Aorta (tissue), 5 donors: ENCODE results near the gene POLR1F. TPM values are rescaled to one million over a fixed set of nuclear protein-coding genes. Genes with fewer than 3 reads are reported as not detected.

Experiments used
- ATAC-seq: fragments of 200-7000 bp; cut with Tn5 transposase; one replicate; pipeline ENCODE4 v1.9.1; 2022; ENCODE audit warnings: moderate library complexity; ENCODE audit not compliant: low FRiP score
- DNase-seq, 2 donors: peaks; one replicate each; pipeline ENCODE4 v3.0.0-alpha.2; 2020
- H3K27ac ChIP-seq, 2 donors: one replicate each; pipeline ENCODE4 v1.5.1; 2013; ENCODE audit warnings: low read length in 2 of 2, mild to moderate bottlenecking in 2 of 2, moderate library complexity in 2 of 2, control low read depth in 1 of 2, inconsistent platforms in 1 of 2, low read depth in 1 of 2
- H3K27me3 ChIP-seq, 2 donors: one replicate each; pipeline ENCODE4 v1.6.1; 2013; ENCODE audit warnings: control low read depth in 1 of 2, low read length in 1 of 2, mild to moderate bottlenecking in 1 of 2, moderate library complexity in 1 of 2; ENCODE audit not compliant: insufficient read depth in 2 of 2, control insufficient read depth in 1 of 2
- H3K36me3 ChIP-seq, 2 donors: one replicate each; pipeline ENCODE4 v1.6.1; 2013; ENCODE audit warnings: control low read depth in 1 of 2, low read length in 1 of 2, mild to moderate bottlenecking in 1 of 2; ENCODE audit not compliant: insufficient read depth in 2 of 2, control insufficient read depth in 1 of 2
- H3K4me1 ChIP-seq, 2 donors: one replicate each; pipeline ENCODE4 v1.6.1; 2013; ENCODE audit warnings: low read length in 2 of 2, control low read depth in 1 of 2, mild to moderate bottlenecking in 1 of 2, moderate library complexity in 1 of 2; ENCODE audit not compliant: insufficient read depth in 2 of 2, control insufficient read depth in 1 of 2
- H3K4me3 ChIP-seq, 2 donors: one replicate each; pipeline ENCODE4 v1.5.1; 2013; ENCODE audit warnings: low read length in 2 of 2, control low read depth in 1 of 2, mild to moderate bottlenecking in 1 of 2
- H3K9me3 ChIP-seq: one replicate; pipeline ENCODE4 v1.6.1; 2013; ENCODE audit warnings: mild to moderate bottlenecking, low read length; ENCODE audit not compliant: control insufficient read depth
- WGBS, 2 donors: extraction: QIAGEN DNeasy Blood & Tissue Kit; methylation state at CpG; one replicate each; pipeline ENCODE4 v1.1.7; 2013; 5-methylcytosine and 5-hydroxymethylcytosine counted together
- intact Hi-C, 2 donors: fragments of 100-400 bp; cut with DNase I; formaldehyde crosslinking; loops; one replicate each; pipeline versions ENCODE4 v1.14.2 to v1.15.0; 2022
- microRNA-seq, 2 donors: library from miRNA; unstranded; fragments of <30 nt; microRNA quantifications; one replicate each; pipeline ENCODE4 v1.2.0, GENCODE V29; 2020
- polyA plus RNA-seq, 2 donors: library from polyadenylated mRNA; stranded (reverse); fragments of 200-250 nt; gene quantifications; one replicate each; pipeline ENCODE4 v1.2.3, GENCODE V29; 2013
- total RNA-seq, 2 donors: library from RNA; stranded (reverse); fragmentation: NEBNext Ultra II Directional; extraction: Animal tissue kit (Norgen Biotek cat#: 25700); gene quantifications; one replicate each; pipeline ENCODE4 v1.2.1, GENCODE V29; 2021
- donor health status: healthy with polysubstance abuse.
- donor health status: Bipolar disorder and iron deficiency.
- donor health status: DM: no; HTN: no; CAD: no.
- donor health status: DM: no; HTN: no; CAD: no.
- donor health status: DM: yes; HTN: yes; CAD: no.

POLR1F gene
- total and polyA plus RNA-seq, 4 donors, result 3.8 to 14.1 (median 8.3) TPM

DNA sequence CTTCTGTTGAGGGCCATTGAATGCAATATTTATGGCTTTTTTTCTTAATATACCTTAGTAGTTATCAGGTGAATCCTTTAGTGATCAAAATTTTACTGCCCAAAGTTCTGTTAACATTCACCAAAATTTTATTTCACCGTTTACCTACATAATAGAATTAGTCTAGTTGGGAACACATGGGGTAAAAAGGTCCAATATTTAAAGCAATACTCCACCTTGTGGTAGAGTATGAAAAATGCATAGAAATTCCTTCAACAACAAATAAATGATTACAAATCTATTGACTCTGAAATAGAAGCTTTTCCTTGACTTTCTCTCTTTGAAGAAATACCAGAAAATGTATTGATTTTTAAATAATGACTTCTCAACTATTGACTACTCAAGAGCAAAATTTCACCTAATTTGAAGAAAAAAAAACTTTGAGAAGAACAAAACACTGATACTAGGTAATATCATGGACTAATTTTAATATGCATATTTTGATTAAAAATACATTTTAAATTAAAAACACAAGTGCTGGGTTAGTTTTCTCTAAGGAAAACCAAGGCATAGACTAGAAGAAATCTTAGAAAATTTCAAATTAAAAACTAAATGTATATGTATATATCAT lies 43.3 kb downstream of the POLR1F start:
- Histone ChIP-seq H3K9me3 (no peaks in the 10 kb centered on the region), H3K36me3 (no peaks in the 10 kb centered on the region), H3K27me3 (no peaks in the 10 kb centered on the region), H3K27ac (no peak overlapping the region), H3K4me1 (no peaks in the 10 kb centered on the region), H3K4me3 (no peak overlapping the region)
- intact Hi-C loops, result loop anchor here (10.0 kb wide), 2 partner anchors 1071 to 1311 kb away; no protein-coding TSS in a partner anchor
- DNase-seq (no peak), ATAC-seq (no peak)
- 0 to 4% methylated on average over 1 of the region's 1 CpG for WGBS, 2 donors

DNA sequence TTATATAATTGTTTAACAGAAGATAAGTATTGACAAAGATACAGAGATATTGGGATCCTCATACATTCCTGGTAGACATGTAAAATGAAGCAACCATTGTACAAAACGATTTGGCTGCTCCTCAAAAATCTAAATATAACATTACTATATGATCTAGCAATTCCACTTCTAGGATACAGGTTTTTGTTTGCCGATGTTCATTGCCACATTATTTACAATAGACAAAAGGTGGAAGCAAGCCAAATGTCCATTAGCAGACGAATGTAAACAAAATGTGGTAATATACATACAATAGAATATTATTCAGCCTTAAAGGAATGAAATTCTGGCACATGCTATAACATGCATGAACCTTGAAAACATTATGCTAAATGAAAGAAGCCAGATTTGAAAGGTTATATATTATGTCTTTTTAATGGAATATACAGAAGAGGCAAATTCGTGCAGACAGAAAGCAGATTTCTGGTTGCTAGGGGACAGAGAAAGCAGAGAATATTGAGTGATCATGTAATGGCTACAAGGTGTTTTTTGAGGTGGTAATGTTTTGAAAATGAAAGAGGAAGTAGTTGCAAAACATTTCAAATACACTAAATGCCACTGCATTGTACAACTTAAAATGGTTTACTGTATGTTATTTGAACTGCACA lies 44.9 kb downstream of the POLR1F start:
- intact Hi-C loops, result loop anchor here (10.0 kb wide), 2 partner anchors 1069 to 1309 kb away; no protein-coding TSS in a partner anchor
- ATAC-seq (no peak), DNase-seq (no peak)
- Histone ChIP-seq H3K9me3 (no peaks in the 10 kb centered on the region), H3K36me3 (no peaks in the 10 kb centered on the region), H3K4me1 (no peaks in the 10 kb centered on the region), H3K27me3 (peaks cover 0 to 2% of the 10 kb centered on the region in 2 donors), H3K27ac (no peak overlapping the region), H3K4me3 (no peak overlapping the region)
- 39 to 42% methylated on average over 4 of the region's 4 CpGs for WGBS, 2 donors

DNA sequence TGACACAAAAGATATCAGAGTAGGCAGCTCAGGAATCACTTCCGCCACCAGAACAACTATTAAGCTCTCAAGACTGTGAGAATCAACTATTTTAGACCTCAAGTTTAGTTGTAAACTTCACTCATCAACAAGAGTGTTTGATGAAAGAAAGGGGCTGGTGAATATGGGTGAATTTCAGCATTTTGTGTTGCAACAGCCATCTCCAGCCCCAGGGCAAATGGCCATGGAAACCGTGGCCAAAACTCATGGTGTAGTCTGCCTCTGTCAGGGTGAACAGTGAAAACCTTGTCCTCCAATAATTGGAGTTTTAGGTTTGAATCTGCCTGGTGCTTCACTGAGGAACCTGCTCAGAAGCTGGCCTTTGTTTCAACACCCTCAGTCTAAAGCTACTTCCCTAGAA lies 60.0 kb downstream of the POLR1F start:
- no peaks in the 10 kb centered on the region for H3K27me3 ChIP-seq
- H3K9me3 ChIP-seq, result peaks cover 7% of the 10 kb centered on the region
- no peak overlapping the region for H3K4me3 ChIP-seq
- intact Hi-C loops, result no loop called here
- DNase-seq (no peak), ATAC-seq (no peak)
- H3K4me1 ChIP-seq, result no peaks in the 10 kb centered on the region
- WGBS, 2 donors, result 71 to 75% methylated on average over 2 of the region's 2 CpGs
- H3K27ac ChIP-seq, result no peak overlapping the region
- H3K36me3 ChIP-seq, result no peaks in the 10 kb centered on the region

Small RNAs within 50 kb of the gene (microRNA-seq; reads per million reads assigned to microRNA genes)
- 0 reads per million in 2 donors for gene MIR3146

Other genes starting within 250 kb of the POLR1F start
- gene TMEM196, start 64.6 kb upstream of the POLR1F start, total RNA-seq, result under 1 TPM; 0.29 to 0.30 TPM
- gene TMEM196, start 64.6 kb upstream of the POLR1F start, polyA plus RNA-seq, result under 1 TPM in 1 of 2 donors, not detected in 1; 0.10 TPM